ENCODE results near the gene ADAM11. TPM values are rescaled to one million over a fixed set of nuclear protein-coding genes. Genes with fewer than 3 reads are reported as not detected.
"Not testable (repeated sequence)": the region's sequence is repeated elsewhere in the genome, so short reads cannot be mapped to it uniquely, and the experiment has no call there.

ADAM11 gene, protein sequence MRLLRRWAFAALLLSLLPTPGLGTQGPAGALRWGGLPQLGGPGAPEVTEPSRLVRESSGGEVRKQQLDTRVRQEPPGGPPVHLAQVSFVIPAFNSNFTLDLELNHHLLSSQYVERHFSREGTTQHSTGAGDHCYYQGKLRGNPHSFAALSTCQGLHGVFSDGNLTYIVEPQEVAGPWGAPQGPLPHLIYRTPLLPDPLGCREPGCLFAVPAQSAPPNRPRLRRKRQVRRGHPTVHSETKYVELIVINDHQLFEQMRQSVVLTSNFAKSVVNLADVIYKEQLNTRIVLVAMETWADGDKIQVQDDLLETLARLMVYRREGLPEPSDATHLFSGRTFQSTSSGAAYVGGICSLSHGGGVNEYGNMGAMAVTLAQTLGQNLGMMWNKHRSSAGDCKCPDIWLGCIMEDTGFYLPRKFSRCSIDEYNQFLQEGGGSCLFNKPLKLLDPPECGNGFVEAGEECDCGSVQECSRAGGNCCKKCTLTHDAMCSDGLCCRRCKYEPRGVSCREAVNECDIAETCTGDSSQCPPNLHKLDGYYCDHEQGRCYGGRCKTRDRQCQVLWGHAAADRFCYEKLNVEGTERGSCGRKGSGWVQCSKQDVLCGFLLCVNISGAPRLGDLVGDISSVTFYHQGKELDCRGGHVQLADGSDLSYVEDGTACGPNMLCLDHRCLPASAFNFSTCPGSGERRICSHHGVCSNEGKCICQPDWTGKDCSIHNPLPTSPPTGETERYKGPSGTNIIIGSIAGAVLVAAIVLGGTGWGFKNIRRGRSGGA
- total RNA-seq = 1 to 10 TPM in 1 of 2 donors, under 1 TPM in 1; 0.56 to 1.6 TPM

DNA sequence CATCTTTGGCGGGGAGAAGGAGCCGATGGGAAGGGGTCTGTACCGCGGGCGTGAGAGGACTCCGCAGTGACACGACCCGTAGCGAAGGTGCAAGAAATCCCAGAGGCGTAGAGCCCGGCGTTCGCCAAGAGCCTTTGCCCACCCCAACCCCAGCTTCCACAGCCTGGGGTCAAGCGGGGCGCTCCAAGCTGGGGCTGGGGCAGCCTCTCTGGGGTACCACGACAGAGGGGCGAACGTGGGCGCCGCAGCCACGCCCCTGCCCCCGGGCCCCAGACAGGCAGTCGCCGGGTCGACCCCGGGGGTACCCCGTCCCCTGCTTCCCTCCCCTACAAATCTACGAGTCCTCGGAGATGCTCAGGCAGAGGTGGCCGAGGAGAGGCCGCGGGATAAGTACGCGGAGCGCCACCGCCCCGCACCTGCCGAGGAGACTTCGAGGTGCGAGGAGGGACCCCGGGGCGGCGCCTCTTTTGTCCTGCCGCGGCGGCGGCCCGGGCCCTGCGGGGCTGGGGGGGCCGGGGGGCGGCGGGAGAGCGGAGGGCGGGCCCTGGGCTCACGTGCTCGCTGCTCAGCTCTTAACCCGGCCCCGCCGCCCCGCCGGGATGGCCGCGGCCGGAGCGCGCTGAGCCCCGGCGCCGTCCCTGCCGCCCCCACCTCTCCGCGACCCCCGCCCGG lies at the start of gene ADAM11:
TSS of gene ADAM11 (plus strand) at position 575 of the 672 bp plus-strand sequence. CDS start 212 bp downstream, outside the sequence.
- DNase-seq = peak in 1 of 2 donors; percentile 11
- peak; percentile 41 to 50 for ATAC-seq (replicated peaks in 1 of 2)
- H3K9me3 Mint-ChIP-seq = no peaks in the 10 kb centered on the region
- no peak within 1 kb of the TSS for H3K27ac Mint-ChIP-seq
- H3K27me3 Mint-ChIP-seq (ENCODE audit: low read depth) = peaks cover 29% of the 10 kb centered on the region
- H3K4me3 Mint-ChIP-seq = peak within 1 kb of the TSS; percentile 60 to 65
- peaks cover 0 to 1% of the 10 kb centered on the region in 2 donors for H3K36me3 Mint-ChIP-seq (ENCODE audit: insufficient read depth in 2 of 2)
- H3K4me1 Mint-ChIP-seq (ENCODE audit: low read depth) = no peaks in the 10 kb centered on the region

DNA sequence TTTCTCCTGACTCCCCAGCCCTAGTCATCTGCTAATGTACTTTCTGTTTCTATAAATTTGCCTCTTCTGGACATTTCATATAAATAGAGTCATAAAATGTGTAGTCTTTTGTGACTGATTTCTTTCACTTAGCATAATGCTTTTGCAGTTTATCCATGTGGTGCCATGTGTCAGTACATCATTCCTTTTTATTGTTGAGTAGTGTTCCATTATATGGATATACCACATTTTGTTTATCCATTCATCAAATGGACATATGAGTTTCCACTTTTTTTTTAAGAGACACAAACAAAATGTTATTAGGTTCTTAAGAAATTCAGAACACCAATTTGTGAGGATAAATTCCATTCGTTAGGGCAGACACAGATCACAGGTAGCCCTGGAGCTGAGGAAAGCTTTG lies 39.3 kb upstream of the ADAM11 start:
- Mint-ChIP-seq H3K27me3 (ENCODE audit: low read depth) (no peaks in the 10 kb centered on the region), H3K9me3 (no peaks in the 10 kb centered on the region), H3K4me3 (no peak overlapping the region), H3K4me1 (ENCODE audit: low read depth) (no peaks in the 10 kb centered on the region), H3K36me3 (ENCODE audit: insufficient read depth in 2 of 2) (peaks cover 6 to 12% of the 10 kb centered on the region in 2 donors), H3K27ac (no peak overlapping the region)
- DNase-seq (no peak), ATAC-seq (replicated peaks in 1 of 2) (no peak)

DNA sequence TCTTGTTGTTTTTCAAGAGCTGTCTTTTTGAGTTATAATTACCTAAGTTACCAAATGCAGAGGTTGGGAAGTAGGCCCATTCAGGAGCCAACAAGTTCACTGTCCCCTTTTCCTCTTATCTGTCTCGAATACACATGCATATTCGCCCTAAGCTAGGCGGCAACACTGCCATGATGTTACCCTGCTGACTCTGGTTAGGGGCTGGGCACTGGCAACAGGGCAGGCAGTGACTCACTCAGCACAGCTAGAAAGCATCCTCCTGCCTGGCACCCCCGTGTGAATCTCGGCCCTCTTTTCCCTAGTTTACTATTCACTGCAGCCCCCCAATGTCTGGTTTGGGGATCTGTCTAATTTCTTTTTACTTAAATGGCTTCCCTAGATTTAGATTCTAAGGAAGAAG lies 36.5 kb upstream of the ADAM11 start:
- peaks cover 4 to 14% of the 10 kb centered on the region in 2 donors for H3K36me3 Mint-ChIP-seq (ENCODE audit: insufficient read depth in 2 of 2)
- ATAC-seq (replicated peaks in 1 of 2) = no peak

DNA sequence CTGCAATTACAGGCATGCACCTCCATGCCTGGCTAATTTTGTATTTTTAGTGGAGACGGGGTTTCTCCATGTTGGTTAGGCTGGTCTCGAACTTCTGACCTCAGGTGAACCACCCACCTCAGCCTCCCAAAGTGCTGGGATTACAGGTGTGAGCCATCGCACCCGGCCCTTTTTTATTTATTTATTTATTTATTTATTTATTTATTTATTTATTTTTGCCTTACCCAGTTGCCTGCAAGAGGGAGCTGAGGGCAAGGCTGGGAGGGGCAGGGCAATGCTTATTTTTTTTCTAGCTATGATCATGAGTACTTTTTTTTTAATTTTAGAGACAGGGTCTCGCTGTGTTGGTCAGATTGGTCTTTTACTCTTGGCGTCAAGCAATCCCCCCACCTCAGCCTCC lies 32.7 kb upstream of the ADAM11 start:
- H3K4me3 Mint-ChIP-seq; H3K9me3 Mint-ChIP-seq; H3K36me3 Mint-ChIP-seq (ENCODE audit: insufficient read depth in 2 of 2); H3K4me1 Mint-ChIP-seq (ENCODE audit: low read depth); H3K27me3 Mint-ChIP-seq (ENCODE audit: low read depth); ATAC-seq (replicated peaks in 1 of 2); DNase-seq; H3K27ac Mint-ChIP-seq: not testable (repeated sequence)

More for the DNA sequence above, 36.5 kb upstream of the ADAM11 start:
- Mint-ChIP-seq H3K4me1 (ENCODE audit: low read depth) (no peaks in the 10 kb centered on the region), H3K4me3 (no peak overlapping the region), H3K27ac (no peak overlapping the region), H3K27me3 (ENCODE audit: low read depth) (no peaks in the 10 kb centered on the region), H3K9me3 (no peaks in the 10 kb centered on the region)
- no peak for DNase-seq

DNA sequence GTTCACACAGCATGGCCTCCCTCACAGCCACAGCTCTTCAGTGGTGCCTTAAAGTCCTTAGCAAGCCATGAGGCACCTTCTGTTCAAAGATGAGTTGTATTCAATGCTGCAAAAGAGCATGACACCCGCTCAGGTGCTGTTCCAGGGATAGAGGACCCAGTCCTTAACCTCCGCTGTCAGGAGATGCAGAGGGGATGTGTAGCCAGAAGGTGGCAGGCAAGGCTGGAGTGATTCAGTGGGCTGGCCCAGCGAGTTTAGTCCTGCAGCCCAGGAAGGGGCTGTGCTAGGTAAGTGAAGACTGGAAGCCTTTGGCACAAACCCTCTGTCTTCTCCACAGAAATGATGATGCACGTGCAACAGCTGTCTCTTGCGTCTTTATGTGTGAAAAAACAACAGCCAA lies 25.0 kb upstream of the ADAM11 start:
- Mint-ChIP-seq H3K27me3 (ENCODE audit: low read depth) (no peaks in the 10 kb centered on the region), H3K4me1 (ENCODE audit: low read depth) (no peaks in the 10 kb centered on the region), H3K36me3 (ENCODE audit: insufficient read depth in 2 of 2) (peaks cover 1 to 2% of the 10 kb centered on the region in 2 donors), H3K4me3 (no peak overlapping the region), H3K27ac (no peak overlapping the region), H3K9me3 (no peaks in the 10 kb centered on the region)
- no peak for DNase-seq
- no peak for ATAC-seq (replicated peaks in 1 of 2)

DNA sequence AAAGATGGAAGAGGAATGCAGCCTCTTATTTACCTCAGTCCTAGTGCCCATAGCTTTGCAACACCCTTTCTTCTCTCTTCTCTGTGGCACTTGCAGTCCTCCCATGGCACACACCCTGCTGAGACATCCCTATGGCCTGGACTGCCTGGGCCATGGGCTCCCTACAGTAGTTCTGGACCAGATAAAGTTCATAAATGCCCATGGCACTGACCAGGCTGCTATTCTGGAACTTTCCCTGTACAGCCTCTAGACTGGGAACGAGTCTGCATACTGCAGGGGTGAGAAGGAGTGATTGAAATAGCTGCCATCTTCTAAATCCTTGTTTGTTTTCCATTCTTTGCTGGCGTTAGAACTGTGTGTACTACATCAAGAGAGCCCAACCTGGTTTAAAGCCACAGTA lies 24.5 kb upstream of the ADAM11 start:
- ATAC-seq (replicated peaks in 1 of 2) (no peak), DNase-seq (no peak)
- H3K27me3 Mint-ChIP-seq (ENCODE audit: low read depth) = no peaks in the 10 kb centered on the region
- H3K4me3 Mint-ChIP-seq = no peak overlapping the region
- no peaks in the 10 kb centered on the region for H3K9me3 Mint-ChIP-seq
- no peak overlapping the region for H3K27ac Mint-ChIP-seq
- no peaks in the 10 kb centered on the region for H3K4me1 Mint-ChIP-seq (ENCODE audit: low read depth)
- H3K36me3 Mint-ChIP-seq (ENCODE audit: insufficient read depth in 2 of 2) = peaks cover 1 to 2% of the 10 kb centered on the region in 2 donors

DNA sequence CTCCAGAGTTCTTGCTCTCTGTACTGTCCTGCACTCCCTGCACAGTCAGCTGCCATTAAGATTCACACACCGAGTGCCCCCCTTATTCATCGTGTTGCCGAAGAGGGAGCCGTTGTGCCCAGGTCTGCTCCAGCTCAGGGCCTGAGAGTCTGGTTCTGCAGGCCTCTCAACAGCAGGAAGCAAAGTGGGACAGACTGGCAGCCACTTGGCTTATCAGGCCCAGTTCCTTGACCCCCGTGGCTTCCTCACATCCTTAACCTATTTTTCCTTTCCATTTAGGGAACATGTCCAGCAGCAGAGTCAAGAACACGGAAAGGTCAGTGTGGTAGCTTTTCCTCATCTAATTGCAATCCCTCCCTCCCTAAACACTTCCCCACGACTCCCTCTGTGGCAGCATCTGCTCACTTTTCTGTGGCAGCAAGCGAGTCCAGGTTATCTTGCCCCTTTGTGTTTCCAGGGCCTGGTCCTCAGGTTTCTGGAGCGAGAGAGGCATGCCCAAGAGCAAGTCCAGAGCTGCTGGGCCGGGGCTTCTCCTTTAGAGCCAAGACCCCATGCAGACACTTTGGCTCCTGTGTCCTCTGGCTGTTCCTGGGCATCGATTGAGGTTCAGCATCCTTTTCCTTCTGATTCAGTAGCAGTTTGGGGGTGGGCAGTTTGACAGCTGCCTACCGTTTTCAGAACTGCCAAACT lies 22.1 kb upstream of the ADAM11 start:
- no peak overlapping the region for H3K4me3 Mint-ChIP-seq
- H3K4me1 Mint-ChIP-seq (ENCODE audit: low read depth) = no peaks in the 10 kb centered on the region
- H3K9me3 Mint-ChIP-seq = no peaks in the 10 kb centered on the region
- peaks cover 0 to 4% of the 10 kb centered on the region in 2 donors for H3K36me3 Mint-ChIP-seq (ENCODE audit: insufficient read depth in 2 of 2)
- no peaks in the 10 kb centered on the region for H3K27me3 Mint-ChIP-seq (ENCODE audit: low read depth)
- ATAC-seq (replicated peaks in 1 of 2) (no peak), DNase-seq (no peak)
- no peak overlapping the region for H3K27ac Mint-ChIP-seq

DNA sequence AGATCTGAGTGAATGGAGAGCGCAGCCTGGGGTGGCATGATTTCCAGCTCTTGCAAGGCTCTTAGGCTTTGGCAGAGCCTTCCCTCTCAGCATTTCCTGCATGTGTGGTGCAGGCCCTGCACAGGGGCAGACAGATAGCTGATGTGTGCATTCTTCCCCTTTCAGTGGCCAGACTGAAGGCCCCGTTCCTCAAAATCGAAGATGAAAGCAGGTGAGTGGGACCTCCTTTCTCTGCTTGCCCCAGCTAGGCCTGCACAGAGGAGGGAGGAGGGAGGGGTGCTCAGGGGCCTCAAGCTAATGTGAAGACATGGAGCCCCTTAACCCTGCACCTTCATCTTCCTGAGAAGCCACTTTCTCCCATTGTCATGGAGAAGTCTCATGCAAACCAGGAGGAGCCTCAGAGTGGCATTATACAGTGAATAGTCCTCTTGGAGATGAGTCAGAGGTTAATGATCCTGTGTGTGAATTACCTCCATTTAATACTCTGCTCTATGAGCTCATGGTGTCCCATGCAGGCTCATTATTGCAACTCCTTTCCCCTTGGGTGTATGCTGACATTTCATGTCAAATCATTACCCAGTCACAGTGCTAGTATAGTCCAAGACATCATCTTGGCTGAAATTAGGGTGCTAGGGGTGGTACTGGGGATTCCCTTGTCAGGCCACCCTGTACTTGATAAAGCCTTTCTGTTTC lies 20.4 kb upstream of the ADAM11 start:
- no peak for DNase-seq
- H3K9me3 Mint-ChIP-seq = no peaks in the 10 kb centered on the region
- ATAC-seq (replicated peaks in 1 of 2) = peak in 1 of 2 donors; percentile 36
- no peaks in the 10 kb centered on the region for H3K27me3 Mint-ChIP-seq (ENCODE audit: low read depth)
- H3K36me3 Mint-ChIP-seq (ENCODE audit: insufficient read depth in 2 of 2) = peaks cover 0 to 3% of the 10 kb centered on the region in 2 donors
- H3K27ac Mint-ChIP-seq = no peak overlapping the region
- no peaks in the 10 kb centered on the region for H3K4me1 Mint-ChIP-seq (ENCODE audit: low read depth)
- H3K4me3 Mint-ChIP-seq = no peak overlapping the region

DNA sequence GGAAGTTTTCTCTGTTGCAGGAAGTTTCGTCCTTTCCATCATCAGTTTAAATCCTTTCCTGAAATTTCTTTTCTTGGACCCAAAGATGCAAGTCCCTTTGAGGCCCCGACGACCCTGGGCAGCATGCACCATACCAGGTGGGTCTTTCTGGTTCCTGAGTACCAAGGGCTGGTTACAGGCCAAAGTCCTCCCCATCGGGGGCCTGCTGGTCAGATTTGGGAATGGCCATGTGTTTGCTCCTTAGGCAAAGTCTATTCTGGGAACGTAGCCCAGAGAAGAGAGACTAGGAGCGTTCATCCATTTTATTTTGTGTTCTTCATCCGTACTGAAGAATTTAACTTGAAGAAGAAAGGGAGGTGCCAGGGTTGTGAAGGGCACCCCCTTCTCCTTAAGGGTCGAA lies 17.5 kb upstream of the ADAM11 start:
- no peak for DNase-seq
- no peak for ATAC-seq (replicated peaks in 1 of 2)
- Mint-ChIP-seq H3K4me1 (ENCODE audit: low read depth) (no peaks in the 10 kb centered on the region), H3K4me3 (no peak overlapping the region), H3K36me3 (ENCODE audit: insufficient read depth in 2 of 2) (peaks cover 0 to 2% of the 10 kb centered on the region in 2 donors), H3K27ac (no peak overlapping the region), H3K27me3 (ENCODE audit: low read depth) (no peaks in the 10 kb centered on the region), H3K9me3 (no peaks in the 10 kb centered on the region)

DNA sequence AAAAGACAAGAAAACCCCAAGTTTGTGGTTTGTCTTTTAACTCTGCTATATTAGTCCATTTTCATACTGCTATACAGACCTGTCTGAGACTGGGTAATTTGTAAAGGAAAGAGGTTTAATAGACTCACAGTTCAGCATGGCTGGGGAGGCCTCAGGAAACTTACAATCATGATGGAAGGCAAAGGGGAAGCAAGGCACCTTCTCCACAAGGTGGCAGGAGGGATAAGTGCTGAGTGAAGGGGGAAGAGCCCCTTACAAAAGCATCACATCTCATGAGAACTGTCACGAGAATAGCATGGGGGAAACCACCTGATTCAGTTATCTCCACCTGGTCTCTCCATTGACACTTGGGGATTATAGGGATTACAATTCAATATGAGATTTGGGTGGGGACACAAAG lies 13.5 kb upstream of the ADAM11 start:
- H3K36me3 Mint-ChIP-seq (ENCODE audit: insufficient read depth in 2 of 2) = peaks cover 0 to 2% of the 10 kb centered on the region in 2 donors
- DNase-seq (no peak), ATAC-seq (replicated peaks in 1 of 2) (no peak)
- H3K4me3 Mint-ChIP-seq = no peak overlapping the region
- H3K4me1 Mint-ChIP-seq (ENCODE audit: low read depth) = no peaks in the 10 kb centered on the region
- no peaks in the 10 kb centered on the region for H3K27me3 Mint-ChIP-seq (ENCODE audit: low read depth)
- H3K9me3 Mint-ChIP-seq = no peaks in the 10 kb centered on the region
- H3K27ac Mint-ChIP-seq = no peak overlapping the region

DNA sequence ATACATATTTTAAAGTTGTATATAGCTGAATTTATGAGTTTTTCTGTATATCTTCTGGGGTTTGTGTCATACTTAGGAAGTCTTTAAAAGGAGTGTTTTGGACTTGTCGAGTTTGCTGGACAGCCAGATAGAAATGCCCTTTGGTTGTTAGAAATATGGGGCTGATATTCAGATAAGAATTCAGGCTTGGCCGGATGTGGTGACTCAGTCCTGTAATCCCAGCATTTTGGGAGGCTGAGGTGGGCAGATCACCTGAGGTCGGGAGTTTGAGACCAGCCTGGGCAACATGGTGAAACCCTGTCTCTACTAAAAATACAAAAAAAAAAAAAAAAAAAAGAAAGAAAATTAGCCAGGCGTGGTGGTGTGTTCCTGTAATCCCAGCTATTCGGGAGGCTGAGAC lies 13.1 kb upstream of the ADAM11 start:
- not testable (repeated sequence) for DNase-seq; H3K27ac Mint-ChIP-seq; H3K27me3 Mint-ChIP-seq (ENCODE audit: low read depth); H3K36me3 Mint-ChIP-seq (ENCODE audit: insufficient read depth in 2 of 2); H3K9me3 Mint-ChIP-seq; H3K4me1 Mint-ChIP-seq (ENCODE audit: low read depth); ATAC-seq (replicated peaks in 1 of 2); H3K4me3 Mint-ChIP-seq

DNA sequence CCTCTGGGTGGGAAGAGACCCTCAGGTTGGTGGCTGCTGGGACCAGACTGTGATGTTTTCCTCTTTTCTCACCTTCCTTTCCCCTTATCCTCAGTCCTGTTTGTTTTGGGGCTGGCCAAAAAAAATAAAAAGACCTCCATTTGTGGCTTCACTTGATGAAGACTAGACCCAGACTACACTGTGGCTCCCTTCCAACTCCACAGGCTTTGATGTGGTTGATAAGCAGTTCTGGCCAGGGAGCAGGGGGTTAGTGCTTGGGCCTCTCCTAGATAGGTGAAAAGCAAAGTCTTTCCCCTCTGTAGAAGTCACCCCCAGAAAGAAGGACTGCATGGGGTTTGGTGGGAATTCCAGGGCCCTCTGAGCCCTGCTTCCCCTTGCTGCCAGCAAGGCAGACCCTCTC lies 11.2 kb upstream of the ADAM11 start:
- peaks cover 0 to 2% of the 10 kb centered on the region in 2 donors for H3K36me3 Mint-ChIP-seq (ENCODE audit: insufficient read depth in 2 of 2)
- H3K27ac Mint-ChIP-seq = no peak overlapping the region
- H3K4me1 Mint-ChIP-seq (ENCODE audit: low read depth) = no peaks in the 10 kb centered on the region
- no peak for DNase-seq
- H3K9me3 Mint-ChIP-seq = no peaks in the 10 kb centered on the region
- H3K4me3 Mint-ChIP-seq = no peak overlapping the region
- no peak for ATAC-seq (replicated peaks in 1 of 2)
- no peaks in the 10 kb centered on the region for H3K27me3 Mint-ChIP-seq (ENCODE audit: low read depth)
